Neural progenitor cell (in vitro differentiated cells): ENCODE data around the gene MYO10. TPM values are rescaled to one million over a fixed set of nuclear protein-coding genes. Genes with fewer than 3 reads are reported as not detected.
"Not testable (repeated sequence)": the region's sequence is repeated elsewhere in the genome, so short reads cannot be mapped to it uniquely, and the experiment has no call there.

Experiments
- DNase-seq: peaks from one replicate; pipeline ENCODE4 v3.0.0-alpha.2; 2016; ENCODE audit warnings: low spot score
- H2AFZ ChIP-seq: fragments of 200-600 bp; sonication (generic); replicated peaks from 2 replicates; pipeline ENCODE4 v1.6.1; 2016; ENCODE audit warnings: antibody characterized with exemption
- H3F3A ChIP-seq: fragments of 200-600 bp; sonication (generic); 2 replicates; pipeline ENCODE4 v1.6.1; 2016; ENCODE audit warnings: antibody characterized with exemption, low read depth
- H3K27ac ChIP-seq: fragments of 200-600 bp; sonication (generic); 2 replicates; pipeline ENCODE4 v1.5.1; 2016; ENCODE audit warnings: mild to moderate bottlenecking
- H3K27me3 ChIP-seq: fragments of 200-600 bp; sonication (generic); 2 replicates; pipeline ENCODE4 v1.6.1; 2016; ENCODE audit warnings: mild to moderate bottlenecking, moderate library complexity
- H3K36me3 ChIP-seq: fragments of 200-600 bp; sonication (generic); 2 replicates; pipeline ENCODE4 v1.5.1; 2016
- H3K4me1 ChIP-seq: fragments of 200-600 bp; sonication (generic); 2 replicates; pipeline ENCODE4 v1.6.1; 2016; ENCODE audit warnings: mixed run types
- H3K4me2 ChIP-seq: fragments of 200-600 bp; sonication (generic); 2 replicates; pipeline ENCODE4 v1.6.1; 2016
- H3K4me3 ChIP-seq: fragments of 200-600 bp; sonication (generic); 2 replicates; pipeline ENCODE4 v1.5.1; 2016
- H3K79me2 ChIP-seq: fragments of 200-600 bp; sonication (generic); 2 replicates; pipeline ENCODE4 v1.6.1; 2016; ENCODE audit warnings: low read depth
- H3K9ac ChIP-seq: fragments of 200-600 bp; sonication (generic); 2 replicates; pipeline ENCODE4 v1.6.1; 2016
- H3K9me3 ChIP-seq: fragments of 200-600 bp; sonication (generic); 2 replicates; pipeline ENCODE4 v1.5.1; 2016; ENCODE audit warnings: low read depth
- H4K20me1 ChIP-seq: fragments of 200-600 bp; sonication (generic); 2 replicates; pipeline ENCODE4 v1.6.1; 2016; ENCODE audit warnings: low read depth
- H3K27ac Mint-ChIP-seq: 3 replicates; pipeline ENCODE4 v1.8.0; 2021; ENCODE audit warnings: mixed read lengths
- H3K27me3 Mint-ChIP-seq: 2 replicates; pipeline ENCODE4 v1.8.0; 2022; ENCODE audit warnings: low read depth, mild to moderate bottlenecking, inconsistent platforms, moderate library complexity, mixed read lengths; ENCODE audit not compliant: insufficient read depth
- H3K36me3 Mint-ChIP-seq: 3 replicates; pipeline ENCODE4 v1.8.0; 2021; ENCODE audit warnings: mixed read lengths
- H3K4me1 Mint-ChIP-seq: 3 replicates; pipeline ENCODE4 v1.8.0; 2021; ENCODE audit warnings: mixed read lengths
- H3K4me3 Mint-ChIP-seq: 3 replicates; pipeline ENCODE4 v1.8.0; 2021; ENCODE audit warnings: mild to moderate bottlenecking, moderate library complexity, mixed read lengths
- H3K9me3 Mint-ChIP-seq: 3 replicates; pipeline ENCODE4 v1.8.0; 2020; ENCODE audit warnings: mixed read lengths
- CTCF ChIP-seq: fragments of 200-600 bp; sonication (generic); IDR thresholded peaks from 2 replicates; pipeline ENCODE4 v1.5.1; 2017; ENCODE audit warnings: antibody characterized with exemption, mild to moderate bottlenecking
- EZH2 ChIP-seq: fragments of 200-600 bp; sonication (generic); IDR thresholded peaks from 2 replicates; pipeline ENCODE4 v1.6.1; 2017; ENCODE audit warnings: antibody characterized with exemption, mild to moderate bottlenecking, moderate library complexity
- EZH2phosphoT487 ChIP-seq: fragments of 200-600 bp; sonication (generic); IDR thresholded peaks from 2 replicates; pipeline ENCODE4 v1.6.1; 2017; ENCODE audit warnings: antibody characterized with exemption
- total RNA-seq: library from RNA; depleted of rRNA; stranded (reverse); fragments of >200 nt; gene quantifications from 2 replicates; pipeline ENCODE4 v1.2.3, GENCODE V29; 2015; ENCODE audit warnings: low replicate concordance

Gene MYO10
- total RNA-seq = 39.1 and 59.9 TPM in 2 replicates

GRCh38 chr5:16936150-16936988, at the start of gene MYO10:
TSS of gene MYO10 (minus strand) at chr5:16936288. CDS start at chr5:16935808, 480 bp downstream.
- H4K20me1 ChIP-seq = peaks cover 39% of the 10 kb centered on the region
- peaks cover 17% of the 10 kb centered on the region for H3K27me3 Mint-ChIP-seq
- peak within 1 kb of the TSS; percentile 75 for H3K4me3 ChIP-seq
- no peaks in the 10 kb centered on the region for H3K9me3 Mint-ChIP-seq
- H3K4me1 Mint-ChIP-seq = peaks cover 54% of the 10 kb centered on the region
- H3K4me3 Mint-ChIP-seq = peak within 1 kb of the TSS; percentile 98
- H3K27ac Mint-ChIP-seq = peak within 1 kb of the TSS; percentile 61
- H3K27me3 ChIP-seq = peaks cover 36% of the 10 kb centered on the region
- peaks cover 28% of the 10 kb centered on the region for H3F3A ChIP-seq
- no peaks in the 10 kb centered on the region for H3K36me3 ChIP-seq
- H3K27ac ChIP-seq = no peak within 1 kb of the TSS
- TF ChIP-seq EZH2 (no peak), CTCF (no peak), EZH2phosphoT487 (no peak)
- peak within 1 kb of the TSS; percentile 93 for H3K4me2 ChIP-seq
- DNase-seq = peak; percentile 91
- H3K4me1 ChIP-seq = peaks cover 42% of the 10 kb centered on the region
- peak within 1 kb of the TSS; percentile 86 for H2AFZ ChIP-seq
- peak within 1 kb of the TSS; percentile 59 for H3K9ac ChIP-seq
- H3K36me3 Mint-ChIP-seq = no peaks in the 10 kb centered on the region
- no peaks in the 10 kb centered on the region for H3K9me3 ChIP-seq
- peaks cover 45% of the 10 kb centered on the region for H3K79me2 ChIP-seq

GRCh38 chr5:16985304-16985703, 49.2 kb upstream of the MYO10 start:
- not testable (repeated sequence) for H3K4me2 ChIP-seq, H2AFZ ChIP-seq, H3K4me1 ChIP-seq, H4K20me1 ChIP-seq, H3K4me3 Mint-ChIP-seq, H3F3A ChIP-seq, H3K4me1 Mint-ChIP-seq, H3K27me3 ChIP-seq, H3K79me2 ChIP-seq, H3K27ac ChIP-seq, H3K9ac ChIP-seq, H3K27ac Mint-ChIP-seq, H3K4me3 ChIP-seq, H3K9me3 Mint-ChIP-seq, DNase-seq, H3K9me3 ChIP-seq, H3K36me3 Mint-ChIP-seq, H3K36me3 ChIP-seq
- H3K27me3 Mint-ChIP-seq = peaks cover 12% of the 10 kb centered on the region

- Mint-ChIP-seq H3K4me1 (peaks cover 5% of the 10 kb centered on the region), H3K27me3 (peaks cover 6% of the 10 kb centered on the region), H3K4me3 (no peak overlapping the region), H3K27ac (no peak overlapping the region), H3K36me3 (no peaks in the 10 kb centered on the region), H3K9me3 (peaks cover 4% of the 10 kb centered on the region)
- Histone ChIP-seq H3K9ac (no peak overlapping the region), H2AFZ (no peak overlapping the region), H3K9me3 (no peaks in the 10 kb centered on the region), H3K27me3 (no peaks in the 10 kb centered on the region), H3K27ac (no peak overlapping the region), H4K20me1 (no peaks in the 10 kb centered on the region), H3K4me3 (no peak overlapping the region), H3K4me1 (no peaks in the 10 kb centered on the region), H3F3A (no peaks in the 10 kb centered on the region), H3K36me3 (no peaks in the 10 kb centered on the region), H3K4me2 (no peak overlapping the region), H3K79me2 (no peaks in the 10 kb centered on the region)
- no peak for DNase-seq
- TF ChIP-seq EZH2 (no peak), EZH2phosphoT487 (no peak), CTCF (no peak)
Observed at GRCh38 chr5:16983972-16984371, 47.9 kb upstream of the MYO10 start.

- Mint-ChIP-seq H3K27me3 (peaks cover 6% of the 10 kb centered on the region), H3K36me3 (no peaks in the 10 kb centered on the region), H3K9me3 (peaks cover 4% of the 10 kb centered on the region), H3K4me3 (no peak overlapping the region), H3K4me1 (peaks cover 4% of the 10 kb centered on the region), H3K27ac (no peak overlapping the region)
- Histone ChIP-seq H2AFZ (no peak overlapping the region), H3K27me3 (no peaks in the 10 kb centered on the region), H3F3A (no peaks in the 10 kb centered on the region), H3K9me3 (no peaks in the 10 kb centered on the region), H3K4me2 (no peak overlapping the region), H4K20me1 (no peaks in the 10 kb centered on the region), H3K79me2 (no peaks in the 10 kb centered on the region), H3K27ac (no peak overlapping the region), H3K4me1 (no peaks in the 10 kb centered on the region), H3K36me3 (no peaks in the 10 kb centered on the region), H3K9ac (no peak overlapping the region), H3K4me3 (no peak overlapping the region)
- no peak for TF ChIP-seq EZH2phosphoT487
- no peak for TF ChIP-seq CTCF
- TF ChIP-seq EZH2 = no peak
- DNase-seq = no peak
Observed at GRCh38 chr5:16983022-16983639, 47.0 kb upstream of the MYO10 start.
